Neutrophil (primary cell): ENCODE measurements around the gene PPP1R1C.

Experiments
- H3K27ac ChIP-seq: fragments of 200-600 bp; sonication (generic); 2 replicates; pipeline ENCODE4 v1.5.1; 2016; ENCODE audit warnings: mild to moderate bottlenecking, moderate library complexity
- H3K27me3 ChIP-seq: fragments of 200-600 bp; sonication (generic); 2 replicates; pipeline ENCODE4 v1.6.0; 2016; ENCODE audit warnings: mild to moderate bottlenecking
- H3K36me3 ChIP-seq: fragments of 200-600 bp; sonication (generic); 2 replicates; pipeline ENCODE4 v1.5.1; 2017
- H3K4me1 ChIP-seq, 2 experiments: fragments of 200-600 bp in 1 of 2; sonication (generic) in 1 of 2; 1 replicate in 1 of 2; 2 replicates in 1 of 2; pipeline versions ENCODE4 v1.5.1 to v1.6.1; 2013 to 2016; ENCODE audit warnings: low read depth in 1 of 2, low read length in 1 of 2, mild to moderate bottlenecking in 1 of 2, moderate library complexity in 1 of 2; ENCODE audit not compliant: control insufficient read depth in 1 of 2, insufficient read depth in 1 of 2
- H3K4me3 ChIP-seq, 2 experiments: fragments of 200-600 bp in 1 of 2; sonication (generic) in 1 of 2; 1 replicate in 1 of 2; 2 replicates in 1 of 2; pipeline ENCODE4 v1.5.1; 2013 to 2016; ENCODE audit warnings: low read depth in 1 of 2, low read length in 1 of 2, mild to moderate bottlenecking in 1 of 2, moderate library complexity in 1 of 2
- H3K9me3 ChIP-seq: fragments of 200-600 bp; sonication (generic); 2 replicates; pipeline ENCODE4 v1.5.1; 2016
- TF ChIP-seq, protein P1 (sequence below): fragments of 200-600 bp; sonication (generic); IDR thresholded peaks from 2 replicates; pipeline ENCODE4 v1.5.1; 2016; ENCODE audit warnings: antibody characterized with exemption

Gene PPP1R1C

DNA sequence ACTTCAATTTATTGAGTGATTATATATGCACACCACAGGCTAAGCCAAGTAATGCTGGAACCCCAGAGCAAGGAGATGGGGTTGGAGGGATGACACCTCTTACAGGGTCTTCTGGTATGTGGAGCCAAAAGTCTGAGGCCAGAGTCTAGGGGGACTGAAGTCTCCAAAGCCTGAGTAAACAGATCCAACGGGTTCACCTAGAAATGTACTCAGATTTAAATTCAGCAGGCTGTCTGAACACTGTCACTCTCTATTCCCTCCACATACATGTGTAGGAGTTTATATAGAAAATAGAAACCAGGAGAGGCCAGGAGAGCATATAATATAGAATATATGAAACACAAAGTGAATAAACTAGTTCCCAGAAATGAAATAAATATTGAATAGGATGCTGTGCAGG lies 76.1 kb downstream of the PPP1R1C start:
- Histone ChIP-seq H3K4me3 (no peak overlapping the region), H3K36me3 (no peaks in the 10 kb centered on the region), H3K9me3 (no peaks in the 10 kb centered on the region), H3K4me1 (no peaks in the 10 kb centered on the region), H3K27me3 (no peaks in the 10 kb centered on the region), H3K27ac (no peak overlapping the region)
- TF ChIP-seq, protein P1, sequence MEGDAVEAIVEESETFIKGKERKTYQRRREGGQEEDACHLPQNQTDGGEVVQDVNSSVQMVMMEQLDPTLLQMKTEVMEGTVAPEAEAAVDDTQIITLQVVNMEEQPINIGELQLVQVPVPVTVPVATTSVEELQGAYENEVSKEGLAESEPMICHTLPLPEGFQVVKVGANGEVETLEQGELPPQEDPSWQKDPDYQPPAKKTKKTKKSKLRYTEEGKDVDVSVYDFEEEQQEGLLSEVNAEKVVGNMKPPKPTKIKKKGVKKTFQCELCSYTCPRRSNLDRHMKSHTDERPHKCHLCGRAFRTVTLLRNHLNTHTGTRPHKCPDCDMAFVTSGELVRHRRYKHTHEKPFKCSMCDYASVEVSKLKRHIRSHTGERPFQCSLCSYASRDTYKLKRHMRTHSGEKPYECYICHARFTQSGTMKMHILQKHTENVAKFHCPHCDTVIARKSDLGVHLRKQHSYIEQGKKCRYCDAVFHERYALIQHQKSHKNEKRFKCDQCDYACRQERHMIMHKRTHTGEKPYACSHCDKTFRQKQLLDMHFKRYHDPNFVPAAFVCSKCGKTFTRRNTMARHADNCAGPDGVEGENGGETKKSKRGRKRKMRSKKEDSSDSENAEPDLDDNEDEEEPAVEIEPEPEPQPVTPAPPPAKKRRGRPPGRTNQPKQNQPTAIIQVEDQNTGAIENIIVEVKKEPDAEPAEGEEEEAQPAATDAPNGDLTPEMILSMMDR = no peak

DNA sequence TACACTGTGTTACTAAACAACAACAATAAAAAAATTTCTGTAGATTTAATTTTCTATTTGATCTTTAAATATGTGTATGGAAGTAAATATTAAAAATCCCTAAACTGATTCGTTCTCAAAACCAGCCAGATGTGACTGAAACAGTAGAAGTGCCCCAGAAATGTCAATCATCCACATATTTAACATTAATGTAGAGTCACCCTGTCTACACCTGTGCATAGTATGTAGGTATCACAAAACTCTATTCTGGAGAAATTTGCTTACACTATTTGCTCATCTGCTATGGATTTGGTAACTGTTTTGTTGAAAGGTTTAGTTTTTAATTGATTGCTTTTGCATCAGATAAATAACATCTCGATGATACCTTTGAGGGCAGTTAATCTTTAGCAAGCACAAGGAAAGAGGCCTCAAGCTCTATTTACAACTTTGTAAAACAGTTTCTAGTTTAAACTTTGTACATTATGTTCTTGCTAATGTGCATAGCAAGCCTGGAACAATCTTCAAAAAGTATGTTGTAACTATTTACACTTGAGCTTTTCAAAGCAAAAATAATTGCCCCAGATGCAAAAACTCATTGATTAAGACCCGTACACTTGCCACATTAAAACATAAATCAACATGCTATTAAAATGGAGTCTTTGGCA lies 76.8 kb downstream of the PPP1R1C start:
- Histone ChIP-seq H3K4me1 (no peaks in the 10 kb centered on the region), H3K27me3 (no peaks in the 10 kb centered on the region), H3K9me3 (no peaks in the 10 kb centered on the region), H3K36me3 (no peaks in the 10 kb centered on the region), H3K4me3 (no peak overlapping the region), H3K27ac (no peak overlapping the region)
- TF ChIP-seq, protein P1 = no peak

DNA sequence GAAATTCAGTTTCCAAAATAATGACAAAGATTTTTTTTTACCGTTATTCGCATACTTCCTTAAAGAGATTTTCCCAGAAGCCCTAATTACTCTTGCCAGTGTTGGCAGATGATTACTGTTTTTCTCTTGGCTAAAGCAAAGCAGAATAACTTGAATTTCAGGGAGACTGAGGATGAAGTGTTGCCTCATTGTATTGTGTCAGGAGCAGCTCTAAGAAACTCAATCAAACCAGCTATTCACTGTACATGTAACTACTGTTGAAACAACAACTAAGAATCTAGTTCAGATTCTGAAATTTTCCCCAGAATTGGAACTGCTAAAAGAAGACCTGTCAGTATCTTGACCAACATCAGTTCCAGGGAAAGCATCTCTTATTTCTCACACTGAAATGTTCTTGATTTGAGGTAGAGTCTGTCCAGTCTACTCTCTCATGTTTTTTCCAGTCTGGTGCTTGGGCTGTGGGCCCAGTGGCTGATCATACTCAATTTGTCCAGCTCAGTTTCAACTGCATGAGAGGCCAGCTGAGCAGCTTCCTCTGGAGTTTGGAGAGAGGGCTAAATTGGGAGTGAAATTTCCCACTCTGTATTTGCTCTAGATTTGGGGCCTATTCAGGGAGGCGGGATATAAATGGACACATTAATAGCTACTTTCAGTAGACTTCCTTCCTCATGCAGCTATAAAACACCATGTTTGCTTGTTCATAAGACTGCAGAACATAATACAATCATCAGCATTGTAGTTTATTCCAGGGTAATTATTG lies 78.5 kb downstream of the PPP1R1C start:
- H3K4me1 ChIP-seq = no peaks in the 10 kb centered on the region
- H3K9me3 ChIP-seq = no peaks in the 10 kb centered on the region
- no peaks in the 10 kb centered on the region for H3K36me3 ChIP-seq
- no peak overlapping the region for H3K27ac ChIP-seq
- H3K4me3 ChIP-seq = no peak overlapping the region
- H3K27me3 ChIP-seq = no peaks in the 10 kb centered on the region
- TF ChIP-seq, protein P1 = no peak

DNA sequence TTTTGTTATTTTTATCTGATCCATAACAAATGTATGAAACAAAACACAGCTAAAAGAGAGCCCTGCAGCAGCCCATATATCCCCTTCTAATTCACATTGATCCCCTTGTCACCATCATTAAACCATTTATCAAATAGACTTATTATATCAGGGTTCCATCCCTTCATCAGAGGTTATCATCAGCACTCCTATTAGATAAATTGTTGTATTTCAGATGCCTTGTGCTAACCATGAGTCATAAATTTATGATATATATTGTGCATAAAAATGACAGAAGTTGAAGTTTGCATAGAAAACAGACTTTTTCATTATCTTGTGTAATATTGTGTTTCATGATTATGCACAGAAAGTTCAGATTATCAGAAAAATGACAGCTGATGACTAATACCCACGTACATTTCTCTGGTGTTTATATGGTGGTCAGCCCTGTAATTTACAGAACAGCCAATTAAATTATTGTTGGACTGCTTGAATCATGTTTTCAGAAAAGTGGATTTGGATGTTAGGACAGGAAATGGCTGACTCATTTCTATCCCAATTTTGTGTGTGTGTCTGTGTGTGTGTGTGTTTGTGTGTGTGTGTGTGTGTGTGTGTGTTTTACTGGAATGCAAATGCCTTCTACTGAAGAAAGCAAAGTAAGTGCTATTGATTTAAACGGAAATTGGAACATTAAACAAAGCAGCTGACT lies 80.9 kb downstream of the PPP1R1C start:
- Histone ChIP-seq H3K4me1 (no peaks in the 10 kb centered on the region), H3K4me3 (no peak overlapping the region), H3K36me3 (no peaks in the 10 kb centered on the region), H3K27me3 (no peaks in the 10 kb centered on the region), H3K9me3 (no peaks in the 10 kb centered on the region), H3K27ac (no peak overlapping the region)
- TF ChIP-seq, protein P1 = no peak

DNA sequence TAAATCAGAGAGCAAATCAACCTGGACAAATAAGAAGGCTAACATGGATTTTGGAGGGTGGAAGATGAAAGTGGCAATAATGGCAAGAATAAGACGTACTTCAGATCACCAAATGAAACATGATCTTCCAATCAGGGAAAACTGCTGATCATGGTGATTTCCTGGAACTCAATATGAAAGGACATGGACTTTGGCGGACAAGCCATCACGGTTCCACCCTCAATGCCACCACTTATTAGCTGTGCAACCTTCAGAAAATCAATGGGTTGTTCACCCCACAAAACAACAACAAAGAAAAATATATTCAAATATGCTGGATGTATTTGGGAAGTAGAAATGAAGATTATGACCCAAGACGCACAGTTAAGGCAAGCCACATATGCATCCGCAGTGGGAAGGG lies 81.7 kb downstream of the PPP1R1C start:
- H3K27ac ChIP-seq = no peak overlapping the region
- no peaks in the 10 kb centered on the region for H3K27me3 ChIP-seq
- no peaks in the 10 kb centered on the region for H3K36me3 ChIP-seq
- H3K4me1 ChIP-seq = no peaks in the 10 kb centered on the region
- TF ChIP-seq, protein P1 = no peak
- H3K9me3 ChIP-seq = no peaks in the 10 kb centered on the region
- H3K4me3 ChIP-seq = no peak overlapping the region
